IgD-negative memory B cell (primary cell): ENCODE measurements around the gene METTL27. TPM values are rescaled to one million over a fixed set of nuclear protein-coding genes. Genes with fewer than 3 reads are reported as not detected.
"Not testable (repeated sequence)": the region's sequence is repeated elsewhere in the genome, so short reads cannot be mapped to it uniquely, and the experiment has no call there.

Source experiments
- H3K27ac Mint-ChIP-seq, 3 donors: one replicate each; pipeline ENCODE4 v1.8.0; 2020 to 2022; ENCODE audit warnings: mild to moderate bottlenecking in 3 of 3, mixed read lengths in 3 of 3, moderate library complexity in 1 of 3
- H3K27me3 Mint-ChIP-seq: one replicate; pipeline ENCODE4 v1.8.0; 2021; ENCODE audit warnings: mixed read lengths
- H3K36me3 Mint-ChIP-seq: one replicate; pipeline ENCODE4 v1.8.0; 2020; ENCODE audit warnings: mild to moderate bottlenecking, mixed read lengths
- H3K4me1 Mint-ChIP-seq, 3 donors: one replicate each; pipeline ENCODE4 v1.8.0; 2020 to 2022; ENCODE audit warnings: mixed read lengths in 3 of 3, mild to moderate bottlenecking in 1 of 3
- H3K4me3 Mint-ChIP-seq, 4 donors: one replicate each; pipeline ENCODE4 v1.8.0; 2020 to 2022; ENCODE audit warnings: mild to moderate bottlenecking in 4 of 4, mixed read lengths in 4 of 4, moderate library complexity in 3 of 4
- H3K9me3 Mint-ChIP-seq, 3 donors: one replicate each; pipeline ENCODE4 v1.8.0; 2020 to 2021; ENCODE audit warnings: mixed read lengths in 3 of 3, mild to moderate bottlenecking in 1 of 3
- polyA plus RNA-seq: library from polyadenylated mRNA; unstranded; fragments of 300-500 nt; fragmentation: Illumina TruSeq; gene quantifications from one replicate; pipeline ENCODE4 v1.2.3, GENCODE V29; 2021

The METTL27 gene
- polyA plus RNA-seq, 1 donor from 2014 or later: not detected

GRCh38 chr7:73851410-73852338 lies 9.4 kb upstream of the METTL27 start:
- Mint-ChIP-seq H3K9me3 (peaks cover 0 to 1% (median 0%) of the 10 kb centered on the region in 3 donors), H3K27me3 (peaks cover 5% of the 10 kb centered on the region), H3K4me1 (peaks cover 3 to 8% (median 6%) of the 10 kb centered on the region in 3 donors), H3K27ac (no peak overlapping the region), H3K36me3 (no peaks in the 10 kb centered on the region), H3K4me3 (no peak overlapping the region)

- Mint-ChIP-seq H3K36me3 (no peaks in the 10 kb centered on the region), H3K9me3 (peaks cover 0 to 1% (median 0%) of the 10 kb centered on the region in 3 donors), H3K27ac (no peak overlapping the region), H3K4me3 (peak overlapping the region in 1 of 4 donors; percentile 37), H3K27me3 (peaks cover 4% of the 10 kb centered on the region), H3K4me1 (peaks cover 9 to 11% (median 9%) of the 10 kb centered on the region in 3 donors)
Observed at GRCh38 chr7:73850781-73851207, 8.5 kb upstream of the METTL27 start.

DNA sequence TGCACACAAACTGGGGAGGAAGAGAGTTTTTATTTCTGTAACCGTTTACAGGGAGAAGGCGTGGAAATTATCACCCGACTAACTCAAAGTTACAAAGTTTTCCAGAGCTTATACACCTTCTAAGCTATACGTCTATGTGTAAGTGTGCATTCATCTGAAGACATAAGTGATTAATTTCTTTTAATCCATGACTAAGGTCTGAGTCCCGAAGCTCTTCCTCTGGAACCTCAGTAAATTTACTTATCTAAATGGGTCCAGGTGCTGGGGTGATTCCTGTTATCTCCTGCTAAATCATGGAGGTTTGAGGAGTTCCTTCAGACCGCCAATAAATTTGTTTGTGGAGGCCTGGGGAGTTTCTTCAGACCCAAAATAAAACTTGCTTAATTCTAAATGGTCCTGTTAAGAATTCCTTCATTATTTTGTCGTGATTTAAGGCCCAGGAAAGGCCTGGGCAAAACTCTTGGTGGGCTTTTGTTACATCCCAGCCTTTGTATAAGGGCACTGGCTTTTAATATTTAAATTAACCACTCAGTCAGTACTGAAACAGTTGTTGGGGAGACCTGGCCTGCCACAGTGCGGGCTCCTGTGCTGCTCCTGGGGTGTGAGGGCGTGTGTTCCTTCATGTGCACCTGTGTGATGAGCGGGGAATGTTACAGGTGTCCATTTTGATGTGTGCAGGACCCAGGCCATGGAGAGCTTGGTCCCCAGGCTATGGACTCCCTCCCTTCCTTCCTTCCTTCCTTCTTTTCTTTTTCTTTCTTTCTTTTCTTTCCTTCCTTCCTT lies 5.8 kb upstream of the METTL27 start:
- no peak overlapping the region for H3K27ac Mint-ChIP-seq
- H3K36me3 Mint-ChIP-seq: no peaks in the 10 kb centered on the region
- no peak overlapping the region for H3K4me3 Mint-ChIP-seq
- H3K27me3 Mint-ChIP-seq: no peaks in the 10 kb centered on the region
- H3K4me1 Mint-ChIP-seq: peaks cover 17 to 27% (median 17%) of the 10 kb centered on the region in 3 donors
- no peaks in the 10 kb centered on the region for H3K9me3 Mint-ChIP-seq

DNA sequence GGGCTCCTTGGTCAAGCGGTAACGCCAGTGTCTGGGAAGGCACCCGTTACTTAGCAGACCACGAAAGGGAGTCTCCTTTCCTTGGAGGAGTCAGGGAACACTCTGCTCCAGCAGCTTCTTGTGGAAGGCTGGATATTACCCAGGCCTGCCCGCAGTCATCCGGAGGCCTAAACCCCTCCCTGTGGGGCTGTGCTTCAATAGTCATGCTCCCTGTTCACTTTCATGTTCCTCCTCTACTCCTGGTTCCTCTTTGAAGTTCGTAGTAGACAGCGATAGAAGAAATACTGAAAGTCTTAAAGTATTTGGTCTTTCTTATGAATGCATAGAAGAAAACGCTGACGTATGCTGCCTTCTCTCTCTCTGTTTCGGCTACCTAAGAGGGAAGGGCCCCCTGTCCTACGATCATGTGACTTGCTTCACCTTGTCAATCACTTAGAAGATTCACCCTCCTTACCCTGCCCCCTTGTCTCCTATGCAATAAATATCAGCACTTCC lies 3.4 kb upstream of the METTL27 start:
- H3K27ac Mint-ChIP-seq: peak overlapping the region in 2 of 3 donors; percentile 34 to 45

GRCh38 chr7:73844848-73845460 lies 2.6 kb upstream of the METTL27 start:
- Mint-ChIP-seq H3K27ac (peak overlapping the region in 1 of 3 donors; percentile 74), H3K4me3 (peak overlapping the region in 2 of 4 donors; percentile 7 to 45)

More for the DNA sequence above, 3.4 kb upstream of the METTL27 start:
- peak overlapping the region in 3 of 4 donors; percentile 45 to 78 (median 58) for H3K4me3 Mint-ChIP-seq
- H3K36me3 Mint-ChIP-seq, H3K27me3 Mint-ChIP-seq, H3K9me3 Mint-ChIP-seq: not testable (repeated sequence)
- H3K4me1 Mint-ChIP-seq: peaks cover 15 to 23% (median 17%) of the 10 kb centered on the region in 3 donors

GRCh38 chr7:73844131-73844547 lies 1.8 kb upstream of the METTL27 start:
- Mint-ChIP-seq H3K27me3 (no peaks in the 10 kb centered on the region), H3K4me1 (peaks cover 15 to 23% (median 17%) of the 10 kb centered on the region in 3 donors), H3K4me3 (peak overlapping the region in 3 of 4 donors; percentile 44 to 76 (median 45)), H3K9me3 (no peaks in the 10 kb centered on the region), H3K27ac (peak overlapping the region in 2 of 3 donors; percentile 49 to 58), H3K36me3 (no peaks in the 10 kb centered on the region)

More at GRCh38 chr7:73844848-73845460, 2.6 kb upstream of the METTL27 start:
- Mint-ChIP-seq H3K9me3 (no peaks in the 10 kb centered on the region), H3K27me3 (no peaks in the 10 kb centered on the region), H3K36me3 (no peaks in the 10 kb centered on the region), H3K4me1 (peaks cover 15 to 23% (median 17%) of the 10 kb centered on the region in 3 donors)

DNA sequence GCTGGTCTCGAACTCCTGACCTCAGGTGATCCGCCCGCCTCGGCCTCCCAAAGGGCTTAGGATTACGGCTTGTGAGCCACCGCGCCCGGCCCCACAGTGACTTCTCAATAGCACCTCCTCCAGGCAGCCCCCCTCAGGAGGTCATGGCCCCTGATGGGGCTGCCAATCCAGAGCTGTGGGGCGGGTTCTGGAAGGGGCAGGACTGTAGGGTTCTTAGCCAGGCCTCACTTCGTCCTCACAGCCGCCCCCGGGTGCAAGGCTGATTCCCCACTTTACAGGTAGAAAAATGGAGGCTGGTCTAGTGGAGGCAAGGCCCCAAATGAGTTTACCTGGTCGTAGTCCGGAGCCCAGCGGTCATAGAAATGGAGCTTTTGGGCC lies 638 bp downstream of the METTL27 start:
- peak overlapping the region; percentile 79 to 94 (median 87) for H3K4me3 Mint-ChIP-seq
- H3K27me3 Mint-ChIP-seq: no peaks in the 10 kb centered on the region
- no peaks in the 10 kb centered on the region for H3K9me3 Mint-ChIP-seq
- H3K4me1 Mint-ChIP-seq: peaks cover 15 to 23% (median 15%) of the 10 kb centered on the region in 3 donors
- H3K27ac Mint-ChIP-seq: no peak overlapping the region
- no peaks in the 10 kb centered on the region for H3K36me3 Mint-ChIP-seq

GRCh38 chr7:73840715-73841379 lies 1.5 kb downstream of the METTL27 start:
- Mint-ChIP-seq H3K4me3 (peak overlapping the region in 1 of 4 donors; percentile 29), H3K36me3 (no peaks in the 10 kb centered on the region)

DNA sequence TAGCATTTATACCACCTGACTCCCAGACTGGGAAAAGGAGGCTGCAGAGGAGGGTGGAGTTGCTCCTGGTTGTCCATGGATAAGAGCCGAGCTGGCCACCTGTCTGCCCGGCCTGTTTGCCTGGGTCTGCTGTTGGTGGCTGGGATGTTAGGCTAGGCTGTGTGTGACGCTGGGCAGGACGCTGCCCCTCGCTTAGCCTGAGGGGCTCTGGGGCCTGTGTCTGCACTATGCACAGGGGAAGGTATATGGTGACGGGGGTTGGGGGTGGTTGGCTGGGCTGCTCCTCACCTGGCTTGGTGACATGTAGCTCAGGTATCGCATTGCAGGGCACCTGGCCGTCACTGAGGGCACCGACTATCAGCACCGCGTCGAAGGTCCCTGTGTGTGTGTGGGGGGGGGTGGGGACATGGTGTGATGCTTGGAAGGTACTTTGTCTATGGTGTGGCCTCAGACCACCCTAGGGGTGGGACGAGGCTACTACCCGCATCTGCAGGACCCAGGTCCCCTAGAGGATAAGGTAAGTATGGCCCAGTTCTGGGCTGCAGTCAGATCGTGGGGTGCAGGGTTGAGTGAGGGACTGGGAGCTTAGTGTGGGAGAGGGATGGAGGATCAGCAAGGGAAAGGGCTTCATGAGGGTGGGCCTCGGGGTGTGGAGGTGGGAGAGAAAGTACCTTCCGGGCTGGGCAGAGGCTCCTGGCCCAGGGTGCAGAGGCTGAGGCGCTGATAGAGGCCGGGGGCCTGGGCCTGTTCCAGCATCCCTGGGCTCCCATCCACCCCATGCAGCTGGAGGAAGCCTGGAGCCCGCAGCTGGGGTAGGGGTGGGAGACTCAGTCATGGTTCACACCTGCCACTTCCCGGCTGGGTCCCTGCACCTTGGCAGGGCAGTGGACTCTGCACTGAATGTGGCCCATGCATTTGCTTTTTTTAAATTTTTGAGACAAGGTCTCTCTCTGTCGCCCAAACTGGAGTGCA lies 2.3 kb downstream of the METTL27 start:
- H3K4me3 Mint-ChIP-seq: no peak overlapping the region
- no peaks in the 10 kb centered on the region for H3K36me3 Mint-ChIP-seq
- H3K4me1 Mint-ChIP-seq: peaks cover 6 to 11% (median 7%) of the 10 kb centered on the region in 3 donors
- peak overlapping the region in 1 of 3 donors; percentile 50 for H3K27ac Mint-ChIP-seq
- no peaks in the 10 kb centered on the region for H3K9me3 Mint-ChIP-seq
- no peaks in the 10 kb centered on the region for H3K27me3 Mint-ChIP-seq

More at GRCh38 chr7:73840715-73841379, 1.5 kb downstream of the METTL27 start:
- Mint-ChIP-seq H3K27me3 (no peaks in the 10 kb centered on the region), H3K27ac (no peak overlapping the region), H3K9me3 (no peaks in the 10 kb centered on the region), H3K4me1 (peaks cover 11 to 19% (median 11%) of the 10 kb centered on the region in 3 donors)

GRCh38 chr7:73839290-73839689 lies 3.0 kb downstream of the METTL27 start:
- Mint-ChIP-seq H3K4me3 (peak overlapping the region in 1 of 4 donors; percentile 17), H3K27me3 (no peaks in the 10 kb centered on the region), H3K27ac (peak overlapping the region in 1 of 3 donors; percentile 50), H3K9me3 (no peaks in the 10 kb centered on the region), H3K4me1 (peaks cover 6 to 7% (median 6%) of the 10 kb centered on the region in 3 donors), H3K36me3 (no peaks in the 10 kb centered on the region)

DNA sequence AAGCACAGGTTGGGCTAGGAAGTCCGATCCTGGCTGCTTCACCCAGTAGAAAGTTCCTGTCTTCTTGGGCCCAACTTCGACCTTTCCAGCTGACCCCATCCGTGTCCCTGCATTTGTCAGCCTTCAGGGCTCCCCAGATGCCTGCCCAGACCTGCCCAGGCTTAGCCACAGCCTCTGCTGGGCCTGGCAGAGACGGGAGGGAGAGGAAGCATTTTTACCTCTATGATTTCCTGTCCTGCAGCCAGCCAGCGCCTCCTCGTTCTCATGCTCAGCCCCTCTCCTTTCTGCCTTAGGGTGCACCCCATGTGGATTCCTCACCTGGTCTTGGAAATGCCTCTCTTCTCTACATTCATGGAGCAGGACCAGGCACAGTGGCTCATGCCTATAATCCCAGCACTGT lies 3.7 kb downstream of the METTL27 start:
- no peaks in the 10 kb centered on the region for H3K27me3 Mint-ChIP-seq
- H3K9me3 Mint-ChIP-seq: no peaks in the 10 kb centered on the region
- no peak overlapping the region for H3K27ac Mint-ChIP-seq
- H3K4me1 Mint-ChIP-seq: peaks cover 0 to 2% (median under 1%) of the 10 kb centered on the region in 3 donors
- no peak overlapping the region for H3K4me3 Mint-ChIP-seq
- H3K36me3 Mint-ChIP-seq: no peaks in the 10 kb centered on the region

DNA sequence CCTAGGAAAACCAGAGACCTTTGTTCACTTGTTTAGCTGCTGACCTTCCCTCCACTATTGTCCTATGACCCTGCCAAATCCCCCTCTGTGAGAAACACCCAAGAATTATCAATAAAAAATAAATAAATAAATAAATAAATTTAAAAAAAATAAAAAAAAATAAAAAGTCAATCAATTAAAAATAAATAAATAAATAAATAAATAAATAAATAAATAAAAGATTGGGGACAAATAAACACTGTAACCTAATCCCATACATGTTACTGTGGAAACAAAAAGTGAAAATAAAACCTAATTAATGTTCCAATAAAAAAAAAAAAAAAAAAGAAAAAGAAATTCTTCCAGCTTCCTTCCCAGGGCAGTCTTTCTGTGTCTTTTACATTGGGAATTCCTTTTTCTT lies 5.1 kb downstream of the METTL27 start:
- H3K27me3 Mint-ChIP-seq, H3K4me1 Mint-ChIP-seq, H3K36me3 Mint-ChIP-seq, H3K9me3 Mint-ChIP-seq, H3K4me3 Mint-ChIP-seq, H3K27ac Mint-ChIP-seq: not testable (repeated sequence)

DNA sequence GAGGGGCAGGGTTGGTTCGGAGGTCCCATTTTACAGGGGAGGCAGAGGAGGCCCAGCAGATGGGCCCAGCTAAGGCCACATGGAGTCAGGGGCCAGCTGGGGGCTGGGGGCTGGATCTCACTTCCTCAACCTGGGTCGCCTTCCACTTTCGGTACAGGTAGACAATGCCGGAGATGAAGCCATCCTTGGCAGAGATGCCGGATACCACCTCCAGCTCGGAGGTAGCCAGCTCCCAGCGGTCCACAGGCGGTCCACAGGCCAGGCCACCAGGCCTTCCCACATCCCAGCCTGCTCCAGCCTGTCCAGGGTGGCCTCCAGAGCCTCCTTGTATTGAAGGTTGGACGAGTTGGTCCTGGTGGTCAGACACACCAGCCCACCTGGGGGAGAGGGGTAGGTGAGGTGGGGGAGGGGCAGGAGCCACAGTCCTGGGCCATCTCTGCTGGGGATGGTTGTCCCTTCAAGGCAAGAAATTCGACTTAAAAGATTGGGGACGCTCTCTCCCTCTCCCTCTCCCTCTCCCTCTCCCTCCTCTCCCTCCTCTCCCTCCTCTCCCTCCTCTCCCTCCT lies 7.6 kb downstream of the METTL27 start:
- Mint-ChIP-seq H3K27me3 (no peaks in the 10 kb centered on the region), H3K4me3 (no peak overlapping the region), H3K4me1 (no peaks in the 10 kb centered on the region), H3K9me3 (no peaks in the 10 kb centered on the region), H3K27ac (no peak overlapping the region), H3K36me3 (no peaks in the 10 kb centered on the region)
